Colonic mucosa (tissue), 4 donors: ENCODE measurements around the gene APAF1. TPM values are rescaled to one million over a fixed set of nuclear protein-coding genes. Genes with fewer than 3 reads are reported as not detected.

ENCODE experiments used
- DNase-seq: peaks from one replicate; pipeline ENCODE4 v3.0.0-alpha.2; 2020
- H3K27ac ChIP-seq: fragments of 200-600 bp; one replicate; pipeline ENCODE4 v1.8.0; 2021
- H3K27me3 ChIP-seq: fragments of 200-600 bp; one replicate; pipeline ENCODE4 v1.8.0; 2021
- H3K36me3 ChIP-seq: fragments of 200-600 bp; one replicate; pipeline ENCODE4 v1.8.0; 2021
- H3K4me1 ChIP-seq: fragments of 200-600 bp; one replicate; pipeline ENCODE4 v1.8.0; 2021; ENCODE audit warnings: mild to moderate bottlenecking
- H3K4me3 ChIP-seq: fragments of 200-600 bp; one replicate; pipeline ENCODE4 v1.8.0; 2021
- H3K9ac ChIP-seq, 2 donors: one replicate each; pipeline ENCODE4 v1.7.0; 2013; ENCODE audit warnings: control low read depth in 2 of 2, low read depth in 2 of 2, low read length in 2 of 2
- H3K9me3 ChIP-seq: fragments of 200-600 bp; one replicate; pipeline ENCODE4 v1.8.0; 2021
- CTCF ChIP-seq: fragments of 200-600 bp; IDR thresholded peaks from one replicate; pipeline ENCODE4 v1.8.0; 2022; ENCODE audit warnings: antibody characterized with exemption, mild to moderate bottlenecking
- intact Hi-C: fragments of 100-400 bp; cut with DNase I; formaldehyde crosslinking; loops from one replicate; pipeline ENCODE4 v1.14.1; 2022
- total RNA-seq, 2 donors: library from RNA; stranded (reverse); fragmentation: NEBNext Ultra II Directional in 1 of 2; extraction: Animal tissue kit (Norgen Biotek cat#: 25700) in 1 of 2; gene quantifications; one replicate each; pipeline ENCODE4 v1.2.1, GENCODE V29; 2021
- donor health status: healthy.
- donor health status: DM: no; HTN: no; CAD: no.
- donor health status: DM: no; HTN: no; CAD: no.

Gene APAF1
- total RNA-seq, 2 donors from 2014 or later, result 36.8 to 52.6 TPM

GRCh38 chr12:98780261-98780660, 135.2 kb downstream of the APAF1 start:
- TF ChIP-seq CTCF, result no peak
- no peaks in the 10 kb centered on the region for H3K9me3 ChIP-seq
- DNase-seq, result no peak
- H3K36me3 ChIP-seq, result no peaks in the 10 kb centered on the region
- H3K27me3 ChIP-seq, result no peaks in the 10 kb centered on the region
- H3K4me3 ChIP-seq, result no peak overlapping the region
- no peaks in the 10 kb centered on the region for H3K4me1 ChIP-seq
- H3K27ac ChIP-seq, result no peak overlapping the region
- intact Hi-C loops, result no loop called here
- no peak overlapping the region for H3K9ac ChIP-seq

- Histone ChIP-seq H3K36me3 (no peaks in the 10 kb centered on the region), H3K4me3 (no peak overlapping the region), H3K27ac (no peak overlapping the region), H3K4me1 (no peaks in the 10 kb centered on the region), H3K27me3 (no peaks in the 10 kb centered on the region), H3K9ac (no peak overlapping the region), H3K9me3 (no peaks in the 10 kb centered on the region)
- TF ChIP-seq CTCF, result no peak
- intact Hi-C loops, result no loop called here
- DNase-seq, result no peak
These were observed 138.3 kb downstream of the APAF1 start for GRCh38 chr12:98783420-98783819.

Other genes with a start within 250 kb of the APAF1 start
- gene TMPO, start 129.7 kb upstream of the APAF1 start, total RNA-seq, result 100 to 1,000 TPM in 1 of 2 donors, 10 to 100 TPM in 1; 80.0 to 202 TPM
- gene SLC25A3, start 51.6 kb upstream of the APAF1 start, total RNA-seq, result 100 to 1,000 TPM; 680 to 698 TPM
- gene IKBIP, start 502 bp upstream of the APAF1 start, total RNA-seq, result 1 to 10 TPM; 5.0 to 6.8 TPM